Forelimb muscle (tissue), 1 donor: ENCODE results near the gene SMO. TPM values are rescaled to one million over a fixed set of nuclear protein-coding genes. Genes with fewer than 3 reads are reported as not detected.
"Not testable (repeated sequence)": the region's sequence is repeated elsewhere in the genome, so short reads cannot be mapped to it uniquely, and the experiment has no call there.

Source experiments
- DNase-seq: peaks from one replicate; pipeline ENCODE4 v3.0.0-alpha.2; 2013; ENCODE audit warnings: low read depth
- polyA plus RNA-seq: library from polyadenylated mRNA; unstranded; fragments of 120-200 nt; gene quantifications from one replicate; pipeline ENCODE4 v1.2.1, GENCODE V29; 2013; ENCODE audit not compliant: insufficient read length

SMO gene
- polyA plus RNA-seq, 1 donor: 36.8 TPM

GRCh38 chr7:129209067-129209926 lies 20.9 kb downstream of the SMO start:
- no peak for DNase-seq

- no peak for DNase-seq
Observed at GRCh38 chr7:129210256-129210988, 22.0 kb downstream of the SMO start.

DNA sequence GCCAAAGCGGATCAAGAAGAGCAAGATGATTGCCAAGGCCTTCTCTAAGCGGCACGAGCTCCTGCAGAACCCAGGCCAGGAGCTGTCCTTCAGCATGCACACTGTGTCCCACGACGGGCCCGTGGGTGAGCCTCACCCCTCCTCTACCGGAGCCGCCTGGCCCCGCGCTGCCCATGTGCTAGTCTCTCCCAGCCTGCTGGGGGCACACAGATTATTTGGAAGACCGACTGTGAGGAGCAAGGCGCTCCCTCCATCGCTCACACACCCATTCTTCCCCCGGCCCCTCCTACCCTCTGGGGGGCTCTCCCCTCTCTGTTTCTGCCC lies 22.5 kb downstream of the SMO start:
- DNase-seq: no peak

DNA sequence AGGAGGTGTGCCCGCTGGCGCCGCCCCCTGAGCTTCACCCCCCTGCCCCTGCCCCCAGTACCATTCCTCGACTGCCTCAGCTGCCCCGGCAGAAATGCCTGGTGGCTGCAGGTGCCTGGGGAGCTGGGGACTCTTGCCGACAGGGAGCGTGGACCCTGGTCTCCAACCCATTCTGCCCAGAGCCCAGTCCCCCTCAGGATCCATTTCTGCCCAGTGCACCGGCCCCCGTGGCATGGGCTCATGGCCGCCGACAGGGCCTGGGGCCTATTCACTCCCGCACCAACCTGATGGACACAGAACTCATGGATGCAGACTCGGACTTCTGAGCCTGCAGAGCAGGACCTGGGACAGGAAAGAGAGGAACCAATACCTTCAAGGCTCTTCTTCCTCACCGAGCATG lies 23.7 kb downstream of the SMO start:
- no peak for DNase-seq

- DNase-seq: no peak
Observed at GRCh38 chr7:129212596-129212995, 24.2 kb downstream of the SMO start.

DNA sequence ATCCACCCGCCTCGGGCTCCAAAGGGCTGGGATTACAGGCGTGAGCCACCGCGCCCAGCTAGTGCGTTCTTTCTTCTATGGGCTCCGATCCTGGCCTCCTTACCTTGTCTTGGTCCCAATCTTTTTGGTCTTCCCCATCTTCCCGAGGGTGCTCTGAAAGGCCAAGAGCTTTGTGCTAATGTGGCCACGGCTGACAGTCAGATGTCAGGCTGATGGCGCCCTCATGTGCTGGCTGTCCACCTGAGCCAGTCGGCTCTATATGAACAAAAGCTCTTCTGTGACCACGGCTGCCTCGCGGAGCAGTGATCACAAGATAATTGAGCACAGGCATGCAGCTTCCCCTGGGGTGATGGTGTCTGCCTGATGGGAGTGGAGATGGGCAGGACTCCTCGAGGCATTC lies 25.4 kb downstream of the SMO start:
- DNase-seq: no peak

DNA sequence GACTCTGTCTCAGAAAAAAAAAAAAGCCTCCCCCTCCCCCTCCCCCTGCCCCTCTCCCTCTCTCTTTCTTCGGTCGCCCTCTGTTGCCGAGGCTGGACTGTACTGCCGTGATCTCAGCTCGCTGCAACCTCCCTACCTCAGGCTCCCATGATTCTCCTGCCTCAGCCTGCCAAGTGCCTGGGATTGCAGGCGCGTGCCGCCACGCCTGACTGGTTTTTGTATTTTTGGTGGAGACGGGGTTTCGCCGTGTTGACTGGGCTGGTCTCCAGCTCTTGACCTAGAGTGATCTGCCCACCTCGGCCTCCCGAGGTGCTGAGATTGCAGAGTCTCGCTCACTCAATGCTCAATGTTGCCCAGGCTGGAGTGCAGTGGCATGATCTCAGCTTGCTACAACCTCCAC lies 27.3 kb downstream of the SMO start:
- not testable (repeated sequence) for DNase-seq

DNA sequence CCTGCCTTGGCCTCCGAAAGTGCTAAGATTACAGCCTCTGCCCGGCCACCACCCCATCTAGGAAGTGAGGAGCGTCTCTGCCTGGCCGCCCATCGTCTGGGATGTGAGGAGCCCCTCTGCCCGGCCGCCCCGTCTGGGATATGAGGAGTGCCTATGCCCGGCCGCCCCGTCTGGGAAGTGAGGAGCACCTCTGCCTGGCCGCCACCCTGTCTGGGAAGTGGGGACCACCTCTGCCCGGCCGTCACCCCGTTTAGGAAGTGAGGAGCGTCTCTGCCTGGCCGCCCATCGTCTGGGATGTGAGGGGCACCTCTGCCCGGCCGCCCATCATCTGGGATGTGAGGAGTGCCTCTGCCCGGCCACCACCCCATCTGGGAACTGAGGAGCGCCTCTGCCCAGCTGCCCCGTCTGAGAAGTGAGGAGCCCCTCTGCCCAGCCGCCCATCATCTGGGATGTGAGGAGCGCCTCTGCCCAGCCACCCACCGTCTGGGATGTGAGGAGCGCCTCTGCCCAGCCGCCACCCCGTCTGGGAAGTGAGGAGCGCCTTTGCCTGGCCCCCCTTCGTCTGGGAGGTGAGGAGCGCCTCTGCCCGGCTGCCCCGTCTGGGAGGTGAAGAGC lies 27.8 kb downstream of the SMO start:
- DNase-seq: not testable (repeated sequence)

- DNase-seq: not testable (repeated sequence)
Observed at GRCh38 chr7:129216821-129217416, 28.5 kb downstream of the SMO start.

GRCh38 chr7:129218514-129219062 lies 30.2 kb downstream of the SMO start:
- peak; percentile 78 for DNase-seq

DNA sequence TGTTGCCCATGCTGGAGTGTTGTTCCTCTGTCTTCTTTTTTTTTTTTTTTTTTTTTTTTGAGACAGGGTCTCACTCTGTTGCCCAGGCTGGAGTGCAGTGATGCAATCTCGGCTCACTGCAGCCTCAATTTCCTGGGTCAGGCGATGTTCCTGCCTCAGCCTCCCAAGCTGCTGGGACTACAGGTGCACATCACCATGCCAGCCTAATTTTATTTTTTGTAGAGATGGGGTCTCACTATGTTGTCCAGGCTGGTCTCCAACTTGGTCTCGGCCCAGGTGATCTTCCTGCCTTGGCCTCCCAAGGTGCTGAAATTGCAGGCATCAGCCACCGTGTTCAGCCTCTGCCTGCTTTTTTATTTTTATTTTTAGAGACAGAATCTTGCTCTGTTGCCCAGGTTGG lies 30.7 kb downstream of the SMO start:
- DNase-seq: not testable (repeated sequence)

DNA sequence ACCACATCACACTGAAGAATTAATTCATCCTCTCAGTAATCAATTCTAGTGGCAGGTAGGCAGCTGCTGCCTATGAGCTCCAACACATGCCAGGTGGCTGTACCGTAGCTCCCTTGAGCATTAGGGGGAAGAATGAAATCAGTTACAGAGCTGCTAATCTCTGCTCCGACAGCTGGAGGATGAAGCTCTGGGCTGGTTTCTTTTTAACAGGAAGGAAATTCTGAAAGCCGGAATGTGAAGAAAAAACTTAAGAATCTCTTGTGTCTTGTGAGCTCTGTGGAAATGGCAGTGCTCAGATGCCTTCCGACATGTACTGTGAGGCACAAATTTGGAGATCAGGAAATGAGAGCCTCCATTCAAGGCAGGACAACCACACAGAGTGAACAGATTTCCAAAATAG lies 33.6 kb downstream of the SMO start:
- no peak for DNase-seq

DNA sequence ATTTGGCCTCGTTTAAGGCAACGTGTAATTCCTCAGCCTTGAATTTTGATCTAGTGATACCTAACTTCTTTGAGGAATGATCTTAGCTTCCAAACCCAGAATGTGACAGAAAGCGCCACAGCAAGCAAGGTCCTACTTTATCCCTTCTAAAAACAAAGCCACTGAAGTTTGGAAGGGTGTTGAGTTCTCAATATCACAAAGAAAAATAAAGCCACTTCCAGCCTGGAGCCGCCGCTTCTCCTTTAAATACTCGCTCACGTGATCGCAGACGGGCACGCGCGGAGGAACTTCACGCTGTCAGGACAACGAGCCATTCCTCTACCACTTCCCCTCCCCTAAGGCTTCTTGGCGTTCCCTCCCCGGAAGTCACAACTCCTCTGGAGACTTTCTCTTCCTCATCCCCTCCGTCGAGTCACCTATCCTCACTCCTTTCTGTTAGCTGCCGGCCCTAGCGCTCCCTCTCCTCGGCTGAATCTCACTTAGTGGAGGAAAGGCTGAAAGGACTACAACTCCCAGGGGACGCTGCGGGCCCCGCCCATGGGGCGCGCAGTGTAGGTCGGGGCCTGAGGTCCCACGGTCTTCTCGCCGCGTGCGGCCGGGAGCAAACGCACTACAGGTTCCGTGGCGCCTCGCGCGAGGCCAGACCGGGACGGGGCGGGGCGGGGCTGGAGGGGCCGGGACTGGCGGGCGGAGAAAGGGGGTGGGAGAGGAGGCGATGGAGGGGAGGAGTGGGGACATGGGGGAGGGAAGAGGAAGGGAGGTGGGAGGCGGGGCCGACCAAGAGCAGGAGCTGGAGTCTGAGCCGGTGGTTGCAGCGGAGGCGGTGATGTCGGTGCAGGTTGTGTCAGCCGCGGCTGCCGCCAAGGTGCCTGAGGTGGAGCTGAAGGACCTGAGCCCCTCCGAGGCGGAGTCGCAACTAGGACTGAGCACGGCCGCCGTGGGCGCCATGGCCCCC lies 36.1 kb downstream of the SMO start, which contains the start of gene AHCYL2:
TSS of gene AHCYL2 (plus strand) at position 780 of the 955 bp plus-strand sequence.
- peak; percentile 89 for DNase-seq

- DNase-seq: no peak
Observed at GRCh38 chr7:129225206-129225930, 36.9 kb downstream of the SMO start.

GRCh38 chr7:129225931-129226572 lies 37.6 kb downstream of the SMO start:
- DNase-seq: no peak

DNA sequence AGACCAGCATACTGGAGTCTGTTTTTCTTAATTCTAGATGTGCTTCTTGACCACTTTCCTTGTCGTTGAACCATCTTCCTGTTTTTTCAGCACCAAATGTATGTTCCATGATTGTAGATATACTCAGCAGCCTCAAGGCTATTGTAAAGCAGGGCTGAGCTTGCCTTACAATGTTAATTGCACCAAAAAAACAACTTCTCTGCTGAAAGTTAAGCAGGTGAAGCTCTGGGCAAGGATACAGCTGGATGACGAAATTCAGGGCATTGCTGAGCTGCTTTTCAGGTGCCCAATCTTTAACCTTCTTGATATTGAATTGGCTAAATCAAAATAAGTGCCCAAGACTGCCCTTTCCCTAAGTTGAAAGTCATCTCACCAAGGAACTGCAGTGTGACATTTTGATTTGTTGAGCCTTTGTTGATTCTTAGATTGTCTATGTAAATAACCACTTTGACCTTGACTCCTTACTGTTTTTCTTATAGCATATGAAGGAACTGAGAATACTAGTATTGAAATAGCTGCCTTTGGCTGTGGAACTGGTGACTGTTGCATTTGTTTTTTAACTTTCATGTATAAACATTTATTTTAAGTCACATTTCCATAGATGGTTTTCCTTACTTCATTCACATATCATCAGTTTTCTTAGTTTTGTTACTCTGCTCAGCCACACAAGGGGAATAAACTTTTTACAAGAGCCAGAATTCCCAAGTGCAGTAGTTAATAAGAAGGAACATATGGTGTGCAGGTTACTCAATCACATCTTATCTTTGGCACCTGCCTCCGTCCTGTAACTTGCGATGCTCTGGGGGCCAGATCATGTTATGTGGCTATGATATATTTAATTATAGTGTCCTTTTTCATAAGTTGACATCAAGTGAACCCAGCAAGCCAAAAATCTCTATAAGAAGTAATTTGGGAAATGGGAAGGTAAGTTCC lies 39.5 kb downstream of the SMO start:
- no peak for DNase-seq

GRCh38 chr7:129228633-129229032 lies 40.2 kb downstream of the SMO start:
- no peak for DNase-seq

DNA sequence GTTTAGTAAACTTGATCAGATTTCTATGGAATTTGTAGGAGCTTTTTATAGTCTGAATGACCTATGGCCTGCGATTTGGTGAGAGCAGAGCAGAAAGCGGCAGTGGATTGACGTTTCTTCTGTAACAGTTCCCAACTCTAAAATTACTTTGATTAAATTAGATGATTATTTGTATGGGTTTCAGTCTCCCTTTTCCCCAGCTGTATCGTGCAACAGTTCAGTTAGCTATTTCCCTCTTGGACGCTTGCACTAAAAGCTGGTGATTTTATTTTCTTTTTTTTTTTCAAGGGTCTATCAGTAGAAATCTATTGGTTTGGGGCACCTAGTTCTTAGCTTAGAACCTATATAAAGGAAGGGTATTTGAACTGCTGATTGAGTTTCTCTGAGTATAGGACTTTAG lies 43.2 kb downstream of the SMO start:
- DNase-seq: no peak
